Endothelial cell (in vitro differentiated cells): ENCODE data around the gene ASIC3. TPM values are rescaled to one million over a fixed set of nuclear protein-coding genes. Genes with fewer than 3 reads are reported as not detected.

ENCODE experiments used
- DNase-seq: peaks from one replicate; pipeline ENCODE4 v3.0.0; 2021; ENCODE audit warnings: low spot score
- H3K27ac Mint-ChIP-seq: one replicate; pipeline ENCODE4 v1.8.0; 2021; ENCODE audit warnings: mixed read lengths, inconsistent platforms; ENCODE audit not compliant: unreplicated experiment
- H3K27me3 Mint-ChIP-seq: one replicate; pipeline ENCODE4 v1.8.0; 2021; ENCODE audit warnings: mild to moderate bottlenecking, moderate library complexity, mixed read lengths, inconsistent platforms; ENCODE audit not compliant: unreplicated experiment
- H3K36me3 Mint-ChIP-seq: one replicate; pipeline ENCODE4 v1.8.0; 2021; ENCODE audit warnings: mild to moderate bottlenecking, low read depth, mixed read lengths, inconsistent platforms; ENCODE audit not compliant: unreplicated experiment
- H3K4me1 Mint-ChIP-seq: one replicate; pipeline ENCODE4 v1.8.0; 2021; ENCODE audit warnings: mild to moderate bottlenecking, mixed read lengths, inconsistent platforms; ENCODE audit not compliant: unreplicated experiment
- H3K4me3 Mint-ChIP-seq: one replicate; pipeline ENCODE4 v1.8.0; 2021; ENCODE audit warnings: mild to moderate bottlenecking, mixed read lengths, inconsistent platforms; ENCODE audit not compliant: unreplicated experiment
- H3K9me3 Mint-ChIP-seq: one replicate; pipeline ENCODE4 v1.8.0; 2021; ENCODE audit warnings: mixed read lengths, inconsistent platforms; ENCODE audit not compliant: unreplicated experiment
- total RNA-seq: library from RNA; stranded (reverse); fragmentation: NEBNext Ultra II Directional; extraction: Animal tissue kit (Norgen Biotek cat#: 25700); gene quantifications from one replicate; pipeline ENCODE4 v1.2.1, GENCODE V29; 2021; ENCODE audit not compliant: unreplicated experiment
- TF ChIP-seq, protein P1 (sequence below): fragments of 200-600 bp; sonication (generic); IDR thresholded peaks from one replicate; pipeline ENCODE4 v1.5.0; 2021; ENCODE audit warnings: antibody characterized with exemption; ENCODE audit not compliant: unreplicated experiment

ASIC3 gene
- total RNA-seq, 1 donor from 2014 or later: 3.4 TPM

DNA sequence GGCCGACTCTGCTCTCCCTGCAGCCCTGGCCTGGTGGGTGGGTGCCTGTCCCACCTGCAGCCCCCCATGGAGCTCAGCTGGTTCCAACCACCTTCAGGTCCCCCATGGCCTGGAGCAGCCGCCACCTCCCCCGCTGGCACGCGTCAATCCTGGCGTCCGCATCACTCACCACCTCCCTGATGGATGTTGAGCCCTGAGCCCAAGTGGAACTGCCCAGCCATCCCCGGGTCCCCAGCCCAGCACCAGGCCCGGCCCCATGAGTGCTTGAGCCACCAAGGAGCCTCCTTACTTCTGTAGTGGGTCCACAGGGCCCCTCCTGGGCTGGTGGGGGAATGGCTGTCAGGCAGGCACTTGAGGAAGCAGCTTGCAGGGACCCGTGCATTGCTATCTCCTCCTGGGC, 52.6 kb downstream of the ASIC3 start:
- no peak for DNase-seq
- Mint-ChIP-seq H3K36me3 (peaks cover 17% of the 10 kb centered on the region), H3K4me1 (peaks cover 29% of the 10 kb centered on the region), H3K4me3 (no peak overlapping the region), H3K9me3 (no peaks in the 10 kb centered on the region), H3K27me3 (peaks cover 4% of the 10 kb centered on the region), H3K27ac (no peak overlapping the region)
- TF ChIP-seq, protein P1, sequence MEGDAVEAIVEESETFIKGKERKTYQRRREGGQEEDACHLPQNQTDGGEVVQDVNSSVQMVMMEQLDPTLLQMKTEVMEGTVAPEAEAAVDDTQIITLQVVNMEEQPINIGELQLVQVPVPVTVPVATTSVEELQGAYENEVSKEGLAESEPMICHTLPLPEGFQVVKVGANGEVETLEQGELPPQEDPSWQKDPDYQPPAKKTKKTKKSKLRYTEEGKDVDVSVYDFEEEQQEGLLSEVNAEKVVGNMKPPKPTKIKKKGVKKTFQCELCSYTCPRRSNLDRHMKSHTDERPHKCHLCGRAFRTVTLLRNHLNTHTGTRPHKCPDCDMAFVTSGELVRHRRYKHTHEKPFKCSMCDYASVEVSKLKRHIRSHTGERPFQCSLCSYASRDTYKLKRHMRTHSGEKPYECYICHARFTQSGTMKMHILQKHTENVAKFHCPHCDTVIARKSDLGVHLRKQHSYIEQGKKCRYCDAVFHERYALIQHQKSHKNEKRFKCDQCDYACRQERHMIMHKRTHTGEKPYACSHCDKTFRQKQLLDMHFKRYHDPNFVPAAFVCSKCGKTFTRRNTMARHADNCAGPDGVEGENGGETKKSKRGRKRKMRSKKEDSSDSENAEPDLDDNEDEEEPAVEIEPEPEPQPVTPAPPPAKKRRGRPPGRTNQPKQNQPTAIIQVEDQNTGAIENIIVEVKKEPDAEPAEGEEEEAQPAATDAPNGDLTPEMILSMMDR: no peak

DNA sequence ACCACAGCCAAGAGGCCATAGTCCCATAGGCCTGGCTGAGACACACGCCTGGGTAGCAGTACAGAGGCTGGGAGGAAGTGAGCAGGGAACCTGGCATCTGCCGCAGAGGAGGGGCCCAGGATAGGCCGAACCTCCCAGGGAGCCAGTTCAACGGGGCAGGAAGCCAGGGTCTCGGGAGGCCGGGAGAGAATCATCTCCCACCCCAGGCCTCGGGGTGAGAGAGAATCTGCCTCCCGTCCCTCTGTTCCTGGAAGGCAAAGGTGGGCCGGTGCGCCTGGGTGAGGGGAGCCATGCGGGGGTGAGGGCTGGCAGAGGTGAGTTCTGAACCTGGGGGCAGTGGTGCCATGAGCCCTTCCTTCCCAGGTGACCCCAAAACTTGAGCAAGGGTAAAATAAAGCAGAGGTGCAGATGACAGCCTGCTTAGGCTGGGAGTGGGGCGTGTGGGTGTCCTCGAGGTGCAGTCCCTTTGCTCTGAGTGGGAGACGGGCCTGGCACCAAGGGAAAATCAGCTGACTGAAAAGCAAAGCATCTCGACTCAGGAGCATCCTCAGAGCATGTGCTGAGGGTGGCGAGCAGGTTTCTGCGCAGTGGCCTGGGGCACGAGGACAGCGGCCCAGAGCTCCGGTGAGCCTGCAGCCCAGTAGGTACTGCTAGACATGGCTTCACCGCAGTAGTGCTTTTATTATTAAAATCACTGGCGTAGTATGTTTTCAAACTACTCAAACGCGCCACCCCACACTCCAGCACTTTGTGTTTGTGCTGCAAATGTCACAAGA, 53.5 kb downstream of the ASIC3 start:
- TF ChIP-seq, protein P1: no peak
- Mint-ChIP-seq H3K27me3 (peaks cover 4% of the 10 kb centered on the region), H3K4me1 (peaks cover 29% of the 10 kb centered on the region), H3K36me3 (peaks cover 20% of the 10 kb centered on the region), H3K4me3 (no peak overlapping the region), H3K9me3 (no peaks in the 10 kb centered on the region), H3K27ac (no peak overlapping the region)
- DNase-seq: no peak

Other genes with a start within 250 kb of the ASIC3 start
- gene TMEM176B, start 248.2 kb upstream of the ASIC3 start, total RNA-seq: 1.4 TPM
- gene TMEM176A, start 247.8 kb upstream of the ASIC3 start, total RNA-seq: 1.3 TPM
- 0.41 TPM for gene AOC1, start 196.0 kb upstream of the ASIC3 start, total RNA-seq
- 3.4 TPM for gene KCNH2, start 70.2 kb upstream of the ASIC3 start, total RNA-seq
- 102 TPM for gene NOS3, start 57.5 kb upstream of the ASIC3 start, total RNA-seq
- gene ATG9B, start 24.0 kb upstream of the ASIC3 start, total RNA-seq: 0.85 TPM
- 17.4 TPM for gene ABCB8, start 20.1 kb upstream of the ASIC3 start, total RNA-seq
- gene CDK5, start 9.4 kb downstream of the ASIC3 start, total RNA-seq: 26.7 TPM
- 115 TPM for gene SLC4A2, start 11.1 kb downstream of the ASIC3 start, total RNA-seq
- 68.0 TPM for gene FASTK, start 32.3 kb downstream of the ASIC3 start, total RNA-seq
- 40.8 TPM for gene TMUB1, start 35.0 kb downstream of the ASIC3 start, total RNA-seq
- gene AGAP3, start 37.9 kb downstream of the ASIC3 start, total RNA-seq: 206 TPM
- 13.8 TPM for gene GBX1, start 119.2 kb downstream of the ASIC3 start, total RNA-seq
- not detected for gene ASB10, start 138.7 kb downstream of the ASIC3 start, total RNA-seq
- gene H2BK1, start 162.0 kb downstream of the ASIC3 start, total RNA-seq: not detected
- 39.6 TPM for gene ABCF2, start 178.7 kb downstream of the ASIC3 start, total RNA-seq
- 55.4 TPM for gene CHPF2, start 184.0 kb downstream of the ASIC3 start, total RNA-seq
- gene SMARCD3, start 200.2 kb downstream of the ASIC3 start, total RNA-seq: 5.4 TPM